Measurements from ENCODE around the gene PLPP2.

GRCh38 chr19:322616-323015 is 31.4 kb upstream of the PLPP2 start:
- TF ChIP-seq CTCF (IDR thresholded peaks at IDR 0.05; ENCODE audit: low read depth, low read length, poor library complexity, severe bottlenecking) (no peak), EZH2phosphoT487 (IDR thresholded peaks at IDR 0.05; ENCODE audit: borderline replicate concordance, low read length) (no peak)
